ENCODE data around the gene ATG2B.

Gene ATG2B

DNA sequence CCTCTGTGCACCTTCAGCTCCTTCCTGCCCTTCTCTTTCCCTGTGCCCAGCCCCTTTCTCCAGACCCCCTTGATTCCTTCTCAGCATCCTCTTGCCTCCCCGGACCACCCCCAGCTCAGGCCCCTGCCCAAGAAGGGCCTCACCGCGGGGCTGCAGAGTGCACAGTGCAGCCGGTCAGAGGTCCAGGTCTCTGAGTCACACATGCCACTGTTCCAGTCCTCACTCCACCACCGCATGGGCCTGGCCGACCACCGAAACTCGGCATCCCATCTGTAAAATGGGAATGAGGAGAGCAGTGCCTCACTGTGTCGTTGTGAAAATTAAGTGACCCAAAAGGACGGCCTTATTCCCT, 93.8 kb downstream of the ATG2B start:
- Histone ChIP-seq H3K4me2 (ENCODE audit: low read length) (no peak overlapping the region), H3F3A (ENCODE audit: insufficient read depth, low read length) (no peaks in the 10 kb centered on the region), H2AFZ (ENCODE audit: low read length) (no peak overlapping the region), H3K9me3 (ENCODE audit: low read length) (no peaks in the 10 kb centered on the region), H3K9me2 (ENCODE audit: low read depth, low read length) (no peaks in the 10 kb centered on the region), H3K9ac (ENCODE audit: low read length) (no peak overlapping the region), H3K27ac (ENCODE audit: low read depth, low read length, poor library complexity, severe bottlenecking) (no peak overlapping the region), H3K79me2 (ENCODE audit: insufficient read depth, low read length) (no peaks in the 10 kb centered on the region), H3K4me3 (ENCODE audit: low read depth, low read length, poor library complexity, severe bottlenecking) (no peak overlapping the region), H4K20me1 (ENCODE audit: insufficient read depth, low read length) (no peaks in the 10 kb centered on the region), H3K36me3 (ENCODE audit: insufficient read depth, low read length) (no peaks in the 10 kb centered on the region), H3K27me3 (ENCODE audit: insufficient read depth, low read length) (peaks cover 3% of the 10 kb centered on the region; the same call in 1 of the 2 replicates), H3K4me1 (ENCODE audit: insufficient read depth, low read length, severe bottlenecking) (no peaks in the 10 kb centered on the region)
- TF ChIP-seq EZH2 (IDR thresholded peaks at IDR 0.05; ENCODE audit: borderline replicate concordance, low read length), result no peak
- TF ChIP-seq CTCF (IDR thresholded peaks at IDR 0.05; ENCODE audit: low read length), result no peak

GRCh38 chr14:96268431-96269358, 94.4 kb downstream of the ATG2B start:
- no peaks in the 10 kb centered on the region for H3K9me2 ChIP-seq (ENCODE audit: low read depth, low read length)
- H3K4me2 ChIP-seq (ENCODE audit: low read length), result no peak overlapping the region
- H3K4me1 ChIP-seq (ENCODE audit: insufficient read depth, low read length, severe bottlenecking), result no peaks in the 10 kb centered on the region
- no peaks in the 10 kb centered on the region for H3K36me3 ChIP-seq (ENCODE audit: insufficient read depth, low read length)
- H4K20me1 ChIP-seq (ENCODE audit: insufficient read depth, low read length), result no peaks in the 10 kb centered on the region
- H3K79me2 ChIP-seq (ENCODE audit: insufficient read depth, low read length), result no peaks in the 10 kb centered on the region
- H3K27ac ChIP-seq (ENCODE audit: low read depth, low read length, poor library complexity, severe bottlenecking), result no peak overlapping the region
- H3K9ac ChIP-seq (ENCODE audit: low read length), result no peak overlapping the region
- H2AFZ ChIP-seq (ENCODE audit: low read length), result no peak overlapping the region
- TF ChIP-seq CTCF (IDR thresholded peaks at IDR 0.05; ENCODE audit: low read length), result no peak
- no peak for TF ChIP-seq EZH2 (IDR thresholded peaks at IDR 0.05; ENCODE audit: borderline replicate concordance, low read length)
- H3K9me3 ChIP-seq (ENCODE audit: low read length), result no peaks in the 10 kb centered on the region
- no peaks in the 10 kb centered on the region for H3F3A ChIP-seq (ENCODE audit: insufficient read depth, low read length)
- H3K4me3 ChIP-seq (ENCODE audit: low read depth, low read length, poor library complexity, severe bottlenecking), result no peak overlapping the region
- H3K27me3 ChIP-seq (ENCODE audit: insufficient read depth, low read length), result peaks cover 3% of the 10 kb centered on the region; the same call in 1 of the 2 replicates

- no peak for TF ChIP-seq EZH2 (IDR thresholded peaks at IDR 0.05; ENCODE audit: borderline replicate concordance, low read length)
- TF ChIP-seq CTCF (IDR thresholded peaks at IDR 0.05; ENCODE audit: low read length), result no peak
- no peaks in the 10 kb centered on the region for H3K79me2 ChIP-seq (ENCODE audit: insufficient read depth, low read length)
- no peak overlapping the region for H2AFZ ChIP-seq (ENCODE audit: low read length)
- H3K36me3 ChIP-seq (ENCODE audit: insufficient read depth, low read length), result no peaks in the 10 kb centered on the region
- no peak overlapping the region for H3K9ac ChIP-seq (ENCODE audit: low read length)
- no peak overlapping the region for H3K4me3 ChIP-seq (ENCODE audit: low read depth, low read length, poor library complexity, severe bottlenecking)
- no peak overlapping the region for H3K27ac ChIP-seq (ENCODE audit: low read depth, low read length, poor library complexity, severe bottlenecking)
- H3F3A ChIP-seq (ENCODE audit: insufficient read depth, low read length), result no peaks in the 10 kb centered on the region
- no peaks in the 10 kb centered on the region for H3K9me3 ChIP-seq (ENCODE audit: low read length)
- peaks cover 3% of the 10 kb centered on the region; the same call in 1 of the 2 replicates for H3K27me3 ChIP-seq (ENCODE audit: insufficient read depth, low read length)
- no peak overlapping the region for H3K4me2 ChIP-seq (ENCODE audit: low read length)
- no peaks in the 10 kb centered on the region for H3K4me1 ChIP-seq (ENCODE audit: insufficient read depth, low read length, severe bottlenecking)
- H4K20me1 ChIP-seq (ENCODE audit: insufficient read depth, low read length), result no peaks in the 10 kb centered on the region
- H3K9me2 ChIP-seq (ENCODE audit: low read depth, low read length), result no peaks in the 10 kb centered on the region
Measured at GRCh38 chr14:96267916-96268315, 95.2 kb downstream of the ATG2B start.

All from OCI-LY1 (cell line).